LHCN-M2 (cell line): Measurements from ENCODE around the gene CUL5. TPM values are rescaled to one million over a fixed set of nuclear protein-coding genes. Genes with fewer than 3 reads are reported as not detected.
"Not testable (repeated sequence)": the region's sequence is repeated elsewhere in the genome, so short reads cannot be mapped to it uniquely, and the experiment has no call there.

Experiments used
- DNase-seq: peaks from one replicate; pipeline ENCODE4 v3.0.0-alpha.2; 2012; ENCODE audit warnings: low read depth
- total RNA-seq: library from RNA; depleted of rRNA; stranded (reverse); fragments of >200 nt; gene quantifications from 2 replicates; pipeline ENCODE4 v1.2.3, GENCODE V29; 2014

Gene CUL5
- total RNA-seq, 1 experiment from 2014 or later: 30.0 TPM

GRCh38 chr11:108112057-108112456, 103.4 kb downstream of the CUL5 start:
- DNase-seq: no peak

- peak; percentile 85 for DNase-seq
These were observed 106.9 kb downstream of the CUL5 start for GRCh38 chr11:108115500-108116140.

DNA sequence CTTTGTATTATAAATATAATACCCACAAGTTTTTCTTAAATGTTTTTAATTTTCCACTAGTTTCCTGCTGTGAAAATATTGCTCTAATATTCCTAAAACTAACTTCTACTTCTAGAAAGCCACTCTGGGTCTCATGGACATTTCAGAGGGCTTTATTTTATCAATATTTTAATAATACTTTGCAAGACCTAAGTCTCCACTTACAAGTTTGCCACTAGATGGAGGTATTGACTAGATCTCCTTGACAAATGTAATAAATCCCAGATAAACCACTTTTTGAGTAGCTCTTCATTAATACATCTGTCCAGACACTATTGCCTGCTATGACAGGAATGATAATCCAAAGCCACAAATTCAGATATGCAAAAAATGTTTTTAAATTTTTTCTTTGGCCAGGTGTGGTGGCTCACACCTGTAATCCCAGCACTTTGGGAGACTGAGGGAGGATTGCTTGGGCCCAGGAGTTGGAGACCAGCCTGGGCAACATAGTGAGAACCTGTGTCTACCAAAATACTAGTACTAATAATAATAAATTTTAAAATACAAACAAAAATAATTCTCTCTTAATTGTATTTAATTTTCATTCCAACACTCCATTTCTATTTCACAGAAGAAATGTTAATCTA, 109.2 kb downstream of the CUL5 start:
- DNase-seq: peak; percentile 65

- not testable (repeated sequence) for DNase-seq
These were observed 112.2 kb downstream of the CUL5 start for GRCh38 chr11:108120936-108121273.

GRCh38 chr11:108121274-108122155, 112.8 kb downstream of the CUL5 start, which contains the start of gene ACAT1:
TSS of gene ACAT1 (plus strand) at chr11:108121567. CDS start at chr11:108121607, 40 bp downstream.
- peak; percentile 88 for DNase-seq

- DNase-seq: peak; percentile 48
These were observed 113.5 kb downstream of the CUL5 start for GRCh38 chr11:108122166-108122628.

DNA sequence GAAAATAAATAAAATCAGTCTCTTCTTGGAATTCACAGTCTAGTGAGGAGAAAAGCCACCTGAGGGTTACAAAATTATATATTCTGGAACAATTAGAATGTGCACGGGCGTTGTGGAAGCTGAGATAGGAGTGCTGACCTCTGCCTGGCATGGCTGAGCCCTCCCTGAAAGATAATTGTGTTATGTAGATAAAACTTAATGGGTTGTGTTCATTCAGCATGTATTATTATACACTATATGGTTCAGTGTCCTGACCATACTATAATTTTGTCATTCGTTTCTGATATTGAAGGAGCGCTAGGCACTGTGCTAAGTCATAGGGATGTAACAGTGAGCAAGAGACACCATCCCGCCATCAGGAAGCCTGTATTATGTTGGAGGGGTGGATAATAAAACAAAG, 116.4 kb downstream of the CUL5 start:
- DNase-seq: no peak

- no peak for DNase-seq
These were observed 120.1 kb downstream of the CUL5 start for GRCh38 chr11:108128772-108129171.

DNA sequence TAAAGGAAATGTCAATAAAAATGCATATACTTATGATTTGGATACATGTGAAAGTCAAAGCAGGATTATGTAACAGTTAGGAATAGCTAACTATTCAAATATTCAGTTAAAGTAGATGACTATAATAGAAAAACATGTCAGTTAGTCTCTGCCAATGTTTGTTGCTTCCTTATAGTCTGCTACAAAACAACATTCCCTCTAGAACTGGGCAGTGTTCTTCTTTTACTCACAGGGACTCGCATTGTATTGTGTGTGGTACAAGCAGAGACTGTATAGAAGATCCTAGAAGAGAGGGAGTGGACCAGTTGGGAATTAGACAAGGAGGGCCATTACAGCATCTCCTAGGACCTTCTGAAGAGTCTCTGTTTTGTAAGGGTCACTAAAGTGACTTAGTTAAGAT, 123.3 kb downstream of the CUL5 start:
- DNase-seq: no peak

DNA sequence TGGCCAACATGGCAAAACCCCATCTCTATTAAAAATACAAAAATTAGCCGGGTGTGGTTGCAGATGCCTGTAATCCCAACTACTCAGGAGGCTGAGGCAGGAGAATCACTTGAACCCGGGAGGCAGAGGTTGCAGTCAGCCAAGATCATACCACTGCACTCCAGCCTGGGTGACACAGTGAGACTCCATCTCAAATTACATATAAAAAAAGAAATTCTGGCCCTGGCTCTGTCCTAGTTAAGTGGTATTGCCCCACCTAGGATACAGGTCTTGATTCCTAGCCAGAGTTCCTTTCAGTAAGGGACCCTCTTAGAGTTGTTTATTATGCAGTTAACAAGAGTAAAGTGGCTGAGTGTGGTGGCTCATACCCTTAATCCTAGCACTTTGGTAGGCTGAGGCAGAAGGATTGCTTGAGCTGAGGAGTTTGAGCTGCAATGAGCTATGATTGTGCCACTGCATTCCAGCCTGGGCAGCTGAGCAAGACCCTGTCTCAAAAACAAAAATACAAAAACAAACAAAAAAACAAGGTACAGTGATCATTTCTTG, 124.4 kb downstream of the CUL5 start:
- not testable (repeated sequence) for DNase-seq

GRCh38 chr11:108135845-108136544, 127.3 kb downstream of the CUL5 start:
- peak; percentile 41 for DNase-seq

GRCh38 chr11:108137212-108137611, 128.5 kb downstream of the CUL5 start:
- DNase-seq: peak; percentile 26

DNA sequence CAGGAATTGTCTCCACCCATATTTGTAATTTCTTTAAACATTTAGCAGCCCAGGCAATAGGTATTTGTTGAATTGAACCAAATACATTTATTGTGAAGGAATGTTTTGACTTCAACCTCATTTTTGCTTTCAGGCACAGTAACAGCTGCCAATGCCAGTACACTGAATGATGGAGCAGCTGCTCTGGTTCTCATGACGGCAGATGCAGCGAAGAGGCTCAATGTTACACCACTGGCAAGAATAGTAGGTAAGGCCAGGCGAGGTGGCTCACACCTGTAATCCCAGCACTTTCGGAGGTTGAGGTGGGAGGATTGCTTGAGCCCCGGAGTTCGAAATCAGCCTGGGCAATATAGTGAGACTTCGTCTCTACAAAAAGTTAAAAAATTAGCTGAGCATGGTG, 133.6 kb downstream of the CUL5 start:
- DNase-seq: no peak

DNA sequence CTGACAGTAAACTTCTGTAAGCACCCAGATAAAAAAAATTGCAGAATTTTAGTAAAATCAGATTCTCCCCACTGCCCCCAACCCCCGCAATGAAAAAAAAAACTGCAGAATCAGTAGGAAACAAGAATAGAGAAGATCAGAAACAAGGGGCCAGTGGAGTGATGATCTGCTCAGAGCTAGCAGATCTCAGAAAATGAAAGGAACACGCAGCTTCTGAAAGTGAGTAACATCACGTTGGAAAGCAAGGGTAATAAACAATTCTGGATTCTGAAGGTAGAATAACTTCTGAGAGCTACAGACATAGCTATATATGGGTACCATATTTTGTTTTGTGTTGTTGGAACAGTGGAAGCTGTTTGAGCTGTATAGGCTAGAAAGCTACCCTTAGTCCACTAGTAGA, 135.9 kb downstream of the CUL5 start:
- DNase-seq: no peak

DNA sequence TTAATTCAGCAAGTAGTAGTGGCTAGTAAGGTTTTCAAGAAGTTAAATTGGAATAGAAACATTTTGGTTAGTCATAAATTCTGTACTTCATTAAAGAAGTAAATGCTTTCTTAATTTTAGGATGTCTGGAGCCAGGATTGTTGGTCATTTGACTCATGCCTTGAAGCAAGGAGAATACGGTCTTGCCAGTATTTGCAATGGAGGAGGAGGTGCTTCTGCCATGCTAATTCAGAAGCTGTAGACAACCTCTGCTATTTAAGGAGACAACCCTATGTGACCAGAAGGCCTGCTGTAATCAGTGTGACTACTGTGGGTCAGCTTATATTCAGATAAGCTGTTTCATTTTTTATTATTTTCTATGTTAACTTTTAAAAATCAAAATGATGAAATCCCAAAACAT, 138.5 kb downstream of the CUL5 start:
- no peak for DNase-seq

- no peak for DNase-seq
These were observed 139.9 kb downstream of the CUL5 start for GRCh38 chr11:108148556-108148955.

GRCh38 chr11:108154591-108154990, 145.9 kb downstream of the CUL5 start:
- DNase-seq: no peak
